Amniotic epithelial cell (primary cell): Measurements from ENCODE around the gene TBL1Y.

ENCODE experiments used
- DNase-seq: peaks from one replicate; pipeline ENCODE4 v3.0.0-alpha.2; 2010; ENCODE audit warnings: low read depth

TBL1Y gene

GRCh38 chrY:7092836-7093235 lies 182.3 kb downstream of the TBL1Y start:
- DNase-seq = no peak

GRCh38 chrY:7094365-7094764 lies 183.9 kb downstream of the TBL1Y start:
- no peak for DNase-seq

GRCh38 chrY:7097021-7097420 lies 186.5 kb downstream of the TBL1Y start:
- no peak for DNase-seq

- no peak for DNase-seq
Observed at GRCh38 chrY:7099742-7100141, 189.2 kb downstream of the TBL1Y start.

- no peak for DNase-seq
Observed at GRCh38 chrY:7102680-7103079, 192.2 kb downstream of the TBL1Y start.

GRCh38 chrY:7107179-7107578 lies 196.7 kb downstream of the TBL1Y start:
- no peak for DNase-seq

- DNase-seq = no peak
Observed at GRCh38 chrY:7110086-7110485, 199.6 kb downstream of the TBL1Y start.

- DNase-seq = no peak
Observed at GRCh38 chrY:7115871-7116270, 205.4 kb downstream of the TBL1Y start.

- no peak for DNase-seq
Observed at GRCh38 chrY:7122202-7122601, 211.7 kb downstream of the TBL1Y start.

GRCh38 chrY:7125136-7126056 lies 214.9 kb downstream of the TBL1Y start:
- DNase-seq = no peak

GRCh38 chrY:7128211-7128610 lies 217.7 kb downstream of the TBL1Y start:
- no peak for DNase-seq
